Nephron (organoid): ENCODE data around the gene NCAM1.

Experiments used
- H3K27ac Mint-ChIP-seq, 3 experiments: 2 replicates each; pipeline ENCODE4 v1.8.0; 2020; ENCODE audit warnings: mixed read lengths in 3 of 3, mild to moderate bottlenecking in 2 of 3, moderate library complexity in 1 of 3
- H3K27me3 Mint-ChIP-seq: 2 replicates; pipeline ENCODE4 v1.8.0; 2021; ENCODE audit warnings: low read depth, mild to moderate bottlenecking, moderate library complexity, mixed read lengths
- H3K36me3 Mint-ChIP-seq: 2 replicates; pipeline ENCODE4 v1.8.0; 2020; ENCODE audit warnings: low read depth, mixed read lengths
- H3K4me1 Mint-ChIP-seq: 2 replicates; pipeline ENCODE4 v1.8.0; 2020; ENCODE audit warnings: mixed read lengths
- H3K4me3 Mint-ChIP-seq, 3 experiments: 2 replicates each; pipeline ENCODE4 v1.8.0; 2020; ENCODE audit warnings: mild to moderate bottlenecking in 3 of 3, mixed read lengths in 3 of 3, moderate library complexity in 2 of 3
- H3K9me3 Mint-ChIP-seq: 2 replicates; pipeline ENCODE4 v1.8.0; 2020; ENCODE audit warnings: mixed read lengths
- CTCF ChIP-seq, 3 experiments: fragments of 200-600 bp; sonication (generic); IDR thresholded peaks; one replicate each; pipeline ENCODE4 v1.5.0; 2021; ENCODE audit warnings: antibody characterized with exemption in 3 of 3; ENCODE audit not compliant: unreplicated experiment in 3 of 3

The NCAM1 gene

GRCh38 chr11:113090716-113091480 lies 129.7 kb downstream of the NCAM1 start:
- H3K9me3 Mint-ChIP-seq, result no peaks in the 10 kb centered on the region
- no peak overlapping the region for H3K4me3 Mint-ChIP-seq
- no peaks in the 10 kb centered on the region for H3K36me3 Mint-ChIP-seq
- no peak for TF ChIP-seq CTCF (IDR thresholded peaks at IDR 0.05; ENCODE audit: unreplicated experiment in 3 of 3)
- peak overlapping the region in 2 of 3 experiments; percentile 3 to 5 for H3K27ac Mint-ChIP-seq
- H3K4me1 Mint-ChIP-seq, result peaks cover 67% of the 10 kb centered on the region
- no peaks in the 10 kb centered on the region for H3K27me3 Mint-ChIP-seq

- Mint-ChIP-seq H3K9me3 (no peaks in the 10 kb centered on the region), H3K36me3 (no peaks in the 10 kb centered on the region), H3K27me3 (no peaks in the 10 kb centered on the region), H3K27ac (peak overlapping the region in 2 of 3 experiments; percentile 3 to 5), H3K4me3 (no peak overlapping the region), H3K4me1 (peaks cover 65% of the 10 kb centered on the region)
- no peak for TF ChIP-seq CTCF (IDR thresholded peaks at IDR 0.05; ENCODE audit: unreplicated experiment in 3 of 3)
Observed at GRCh38 chr11:113091481-113091780, 130.2 kb downstream of the NCAM1 start.

- H3K27me3 Mint-ChIP-seq, result no peaks in the 10 kb centered on the region
- H3K4me1 Mint-ChIP-seq, result peaks cover 52% of the 10 kb centered on the region
- H3K36me3 Mint-ChIP-seq, result peaks cover 13% of the 10 kb centered on the region
- H3K4me3 Mint-ChIP-seq, result no peak overlapping the region
- TF ChIP-seq CTCF (IDR thresholded peaks at IDR 0.05; ENCODE audit: unreplicated experiment in 3 of 3), result no peak
- H3K27ac Mint-ChIP-seq, result peak overlapping the region in 1 of 3 experiments; percentile 10
- no peaks in the 10 kb centered on the region for H3K9me3 Mint-ChIP-seq
Observed at GRCh38 chr11:113096648-113097047, 135.4 kb downstream of the NCAM1 start.

- H3K27me3 Mint-ChIP-seq, result no peaks in the 10 kb centered on the region
- TF ChIP-seq CTCF (IDR thresholded peaks at IDR 0.05; ENCODE audit: unreplicated experiment in 3 of 3), result no peak
- no peaks in the 10 kb centered on the region for H3K9me3 Mint-ChIP-seq
- peaks cover 70% of the 10 kb centered on the region for H3K4me1 Mint-ChIP-seq
- peaks cover 7% of the 10 kb centered on the region for H3K36me3 Mint-ChIP-seq
- H3K4me3 Mint-ChIP-seq, result peak overlapping the region in 1 of 3 experiments; percentile 18
- peak overlapping the region; percentile 50 to 84 (median 74) for H3K27ac Mint-ChIP-seq
Observed at GRCh38 chr11:113103932-113104690, 142.9 kb downstream of the NCAM1 start.

GRCh38 chr11:113104691-113105251 lies 143.6 kb downstream of the NCAM1 start:
- Mint-ChIP-seq H3K27ac (peak overlapping the region; percentile 50 to 84 (median 74)), H3K27me3 (no peaks in the 10 kb centered on the region), H3K4me3 (peak overlapping the region in 1 of 3 experiments; percentile 18), H3K9me3 (no peaks in the 10 kb centered on the region), H3K4me1 (peaks cover 77% of the 10 kb centered on the region), H3K36me3 (peaks cover 4% of the 10 kb centered on the region)
- TF ChIP-seq CTCF (IDR thresholded peaks at IDR 0.05; ENCODE audit: unreplicated experiment in 3 of 3), result no peak
